NCI-H2171 (cell line): Measurements from ENCODE around the gene CABP1.

Source experiments
- DNase-seq: peaks from one replicate; lab custom pipeline; 2025; lab: John Stamatoyannopoulos, UW

Gene CABP1

DNA sequence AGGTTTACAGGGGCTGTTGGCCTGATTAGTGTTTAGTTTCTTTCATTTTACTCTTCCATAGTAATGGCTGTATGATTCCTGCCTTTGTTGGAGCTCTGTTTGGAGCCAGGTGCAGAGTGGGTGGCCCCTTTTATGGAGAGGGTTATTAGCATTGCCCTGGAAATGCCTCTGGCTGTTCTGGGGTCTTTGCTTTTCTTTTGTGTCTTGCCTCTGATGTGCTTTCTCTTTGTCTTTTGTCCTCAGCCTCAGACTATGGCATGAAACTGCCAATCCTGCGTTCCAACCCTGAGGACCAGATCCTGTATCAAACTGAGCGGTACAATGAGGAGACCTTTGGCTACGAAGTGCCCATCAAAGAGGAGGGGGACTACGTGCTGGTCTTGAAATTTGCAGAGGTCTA, 53.4 kb downstream of the CABP1 start:
- no peak for DNase-seq

GRCh38 chr12:120696626-120697025, 56.2 kb downstream of the CABP1 start:
- DNase-seq = no peak

- DNase-seq = no peak
Measured at GRCh38 chr12:120697344-120697743, 56.9 kb downstream of the CABP1 start.

GRCh38 chr12:120698665-120699064, 58.2 kb downstream of the CABP1 start:
- DNase-seq = no peak

DNA sequence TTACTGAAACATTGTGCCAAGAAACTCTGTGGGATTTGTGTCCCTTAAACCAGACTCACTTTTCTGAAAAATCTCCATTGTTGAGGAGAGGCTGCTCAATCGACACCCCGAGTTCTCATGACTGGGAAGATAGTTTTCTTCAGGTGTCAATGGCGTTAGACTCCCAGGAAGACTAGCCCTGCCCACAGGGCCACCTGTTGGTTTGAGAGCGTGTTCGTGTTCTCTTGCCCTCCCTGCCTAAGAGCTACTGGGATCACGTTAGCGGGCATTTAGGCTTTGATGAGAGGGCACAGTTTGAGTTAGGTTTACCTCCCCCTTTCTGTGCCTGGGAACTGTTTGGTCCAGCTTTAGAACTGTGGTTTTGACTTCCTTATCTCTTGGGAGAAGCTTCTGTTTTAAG, 59.1 kb downstream of the CABP1 start:
- DNase-seq = no peak

GRCh38 chr12:120700886-120701285, 60.5 kb downstream of the CABP1 start:
- DNase-seq = no peak

- DNase-seq = no peak
Measured at GRCh38 chr12:120702637-120703036, 62.2 kb downstream of the CABP1 start.

DNA sequence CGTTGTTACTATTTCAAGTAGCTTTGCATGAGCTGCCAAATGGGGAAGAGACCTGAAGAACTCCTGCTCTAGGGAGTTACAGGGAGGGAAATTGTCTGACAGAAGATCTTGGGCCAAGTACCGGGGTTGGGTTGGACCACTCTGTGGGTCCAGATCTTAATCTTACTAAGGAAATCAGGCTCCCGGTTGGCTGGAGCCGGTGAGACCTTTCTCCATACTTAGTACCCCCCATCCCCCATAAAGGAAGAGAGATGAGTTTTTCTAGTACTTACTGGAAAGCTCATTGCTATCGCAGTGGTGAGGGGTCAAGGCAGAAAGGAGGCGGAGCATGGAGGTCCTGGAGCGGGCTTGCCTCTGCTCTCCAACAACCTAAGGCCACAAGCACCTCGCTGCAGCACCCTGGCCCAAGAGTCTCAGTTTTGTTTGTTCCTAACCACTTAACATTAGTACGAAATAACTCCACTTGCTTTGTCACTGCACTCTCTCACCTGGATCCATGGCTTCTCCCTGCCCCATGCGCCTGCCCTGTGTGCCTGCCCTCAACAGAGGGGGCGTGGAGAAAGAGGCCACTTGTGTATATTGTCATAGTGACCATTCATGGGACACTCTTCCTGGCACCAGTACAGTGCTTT, 63.0 kb downstream of the CABP1 start:
- DNase-seq = no peak

- no peak for DNase-seq
Measured at GRCh38 chr12:120705618-120706017, 65.2 kb downstream of the CABP1 start.

GRCh38 chr12:120706029-120706428, 65.6 kb downstream of the CABP1 start:
- DNase-seq = no peak

DNA sequence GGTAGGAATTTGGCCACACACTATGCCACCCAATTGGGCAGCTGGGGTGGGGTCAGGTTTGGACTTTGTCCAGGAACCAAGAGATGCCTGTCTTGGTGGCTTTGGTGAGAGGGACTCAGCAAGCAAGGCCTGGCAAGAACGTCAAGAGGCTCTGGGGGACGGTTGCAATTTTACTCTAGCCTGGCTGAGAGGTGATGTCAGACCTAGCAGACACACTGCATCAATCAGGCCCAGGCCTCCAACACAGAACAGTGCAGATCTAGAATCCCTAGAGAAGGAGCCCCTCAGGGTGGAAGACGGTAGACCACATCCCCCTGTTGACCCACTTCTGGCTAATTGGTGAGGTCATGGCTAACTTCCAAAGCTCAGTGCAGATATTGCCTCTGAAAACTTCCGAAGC, 68.2 kb downstream of the CABP1 start:
- no peak for DNase-seq

GRCh38 chr12:120710031-120710804, 69.8 kb downstream of the CABP1 start, which contains the start of gene UNC119B:
UNC119B (plus strand) TSS chr12:120710458; CDS start chr12:120710475, 17 bp downstream.
- peak; percentile 51 for DNase-seq

GRCh38 chr12:120710805-120711296, 70.4 kb downstream of the CABP1 start:
- DNase-seq = no peak

GRCh38 chr12:120711411-120711810, 71.0 kb downstream of the CABP1 start:
- DNase-seq = no peak

DNA sequence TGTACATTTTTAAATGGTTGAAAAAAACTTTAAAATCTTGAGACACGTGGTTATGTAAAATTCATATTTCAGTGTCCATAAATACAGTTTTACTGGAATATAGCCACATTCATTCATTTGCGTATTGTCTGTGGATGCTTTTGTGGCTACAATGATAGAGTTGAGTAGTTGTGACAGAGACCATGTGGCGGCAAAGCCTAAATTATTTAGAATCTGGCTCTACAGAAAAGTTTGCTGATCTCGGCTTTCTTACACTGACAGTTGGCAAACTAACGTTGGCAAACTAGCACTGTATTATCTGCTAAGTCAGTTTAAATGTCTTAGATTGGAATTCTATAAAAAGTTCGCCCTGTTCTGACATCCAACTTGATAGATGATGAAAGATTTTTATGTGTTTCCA, 72.2 kb downstream of the CABP1 start:
- DNase-seq = no peak

- peak; percentile 55 for DNase-seq
Measured at GRCh38 chr12:120713861-120714482, 73.5 kb downstream of the CABP1 start.
